Naive B cell (primary cell): Measurements from ENCODE around the gene PINK1. TPM values are rescaled to one million over a fixed set of nuclear protein-coding genes. Genes with fewer than 3 reads are reported as not detected.

Experiments used
- ATAC-seq, 2 donors: fragments of 150-1000 bp; cut with Tn5 transposase; 2 replicates each; pipeline ENCODE4 v1.10.0; 2021; ENCODE audit warnings: low read depth in 2 of 2, mild to moderate bottlenecking in 2 of 2, moderate library complexity in 2 of 2
- DNase-seq: peaks from one replicate; pipeline ENCODE4 v3.0.0; 2022
- H3K27ac Mint-ChIP-seq, 6 donors: one replicate each; pipeline ENCODE4 v1.8.0; 2020 to 2022; ENCODE audit warnings: mild to moderate bottlenecking in 6 of 6, mixed read lengths in 6 of 6, moderate library complexity in 5 of 6, inconsistent platforms in 2 of 6
- H3K27me3 Mint-ChIP-seq, 3 donors: one replicate each; pipeline ENCODE4 v1.8.0; 2021 to 2022; ENCODE audit warnings: mixed read lengths in 3 of 3, mild to moderate bottlenecking in 1 of 3
- H3K36me3 Mint-ChIP-seq, 2 donors: one replicate each; pipeline ENCODE4 v1.8.0; 2020 to 2022; ENCODE audit warnings: mixed read lengths in 2 of 2, inconsistent platforms in 1 of 2, mild to moderate bottlenecking in 1 of 2
- H3K4me1 Mint-ChIP-seq, 3 donors: one replicate each; pipeline ENCODE4 v1.8.0; 2020 to 2022; ENCODE audit warnings: mixed read lengths in 3 of 3, inconsistent platforms in 1 of 3, mild to moderate bottlenecking in 1 of 3, moderate library complexity in 1 of 3
- H3K4me3 Mint-ChIP-seq, 8 donors: one replicate each; pipeline ENCODE4 v1.8.0; 2020 to 2022; ENCODE audit warnings: mild to moderate bottlenecking in 8 of 8, mixed read lengths in 8 of 8, moderate library complexity in 8 of 8, inconsistent platforms in 2 of 8
- H3K9me3 Mint-ChIP-seq, 7 donors: one replicate each; pipeline ENCODE4 v1.8.0; 2020 to 2022; ENCODE audit warnings: mixed read lengths in 7 of 7, mild to moderate bottlenecking in 5 of 7, inconsistent platforms in 2 of 7, moderate library complexity in 1 of 7
- polyA plus RNA-seq, 6 donors: library from polyadenylated mRNA; unstranded; fragments of 300-500 nt; fragmentation: Illumina TruSeq; gene quantifications; one replicate each; pipeline ENCODE4 v1.2.3, GENCODE V29; 2021; ENCODE audit warnings: low read depth in 6 of 6

Gene PINK1
- polyA plus RNA-seq, 6 donors from 2014 or later: 9.1 to 21.0 (median 16.2) TPM

- no peak for ATAC-seq
- no peaks in the 10 kb centered on the region for H3K9me3 Mint-ChIP-seq
Observed at GRCh38 chr1:20616847-20617487, 16.3 kb upstream of the PINK1 start.

GRCh38 chr1:20618550-20618949, 14.7 kb upstream of the PINK1 start:
- Mint-ChIP-seq H3K9me3 (no peaks in the 10 kb centered on the region), H3K27me3 (peaks cover 0 to 31% (median 30%) of the 10 kb centered on the region in 3 donors), H3K36me3 (no peaks in the 10 kb centered on the region), H3K4me3 (peak overlapping the region in 1 of 8 donors; percentile 23), H3K27ac (peak overlapping the region in 1 of 6 donors; percentile 85), H3K4me1 (no peaks in the 10 kb centered on the region)
- DNase-seq (no peak), ATAC-seq (no peak)

More at GRCh38 chr1:20616847-20617487, 16.3 kb upstream of the PINK1 start:
- Mint-ChIP-seq H3K36me3 (no peaks in the 10 kb centered on the region), H3K27me3 (peaks cover 0 to 36% (median 23%) of the 10 kb centered on the region in 3 donors), H3K27ac (no peak overlapping the region), H3K4me3 (no peak overlapping the region), H3K4me1 (no peaks in the 10 kb centered on the region)
- DNase-seq: no peak

- ATAC-seq: no peak
- H3K4me1 Mint-ChIP-seq: no peaks in the 10 kb centered on the region
- H3K36me3 Mint-ChIP-seq: no peaks in the 10 kb centered on the region
Observed at GRCh38 chr1:20619999-20620398, 13.3 kb upstream of the PINK1 start.

GRCh38 chr1:20621012-20621411, 12.2 kb upstream of the PINK1 start:
- Mint-ChIP-seq H3K9me3 (peaks cover 0 to 3% (median 0%) of the 10 kb centered on the region in 7 donors), H3K4me3 (no peak overlapping the region), H3K4me1 (no peaks in the 10 kb centered on the region), H3K27ac (no peak overlapping the region), H3K27me3 (peaks cover 3 to 43% (median 37%) of the 10 kb centered on the region in 3 donors), H3K36me3 (no peaks in the 10 kb centered on the region)
- ATAC-seq (no peak), DNase-seq (no peak)

More at GRCh38 chr1:20619999-20620398, 13.3 kb upstream of the PINK1 start:
- Mint-ChIP-seq H3K27me3 (peaks cover 0 to 35% (median 33%) of the 10 kb centered on the region in 3 donors), H3K27ac (no peak overlapping the region), H3K9me3 (peaks cover 0 to 3% (median 0%) of the 10 kb centered on the region in 7 donors), H3K4me3 (no peak overlapping the region)
- DNase-seq: no peak

- ATAC-seq: no peak
- DNase-seq: no peak
- Mint-ChIP-seq H3K36me3 (no peaks in the 10 kb centered on the region), H3K9me3 (peaks cover 0 to 29% (median 20%) of the 10 kb centered on the region in 7 donors), H3K27me3 (peaks cover 9 to 42% (median 40%) of the 10 kb centered on the region in 3 donors), H3K4me1 (no peaks in the 10 kb centered on the region), H3K4me3 (no peak overlapping the region), H3K27ac (no peak overlapping the region)
Observed at GRCh38 chr1:20624709-20625108, 8.5 kb upstream of the PINK1 start.

GRCh38 chr1:20625176-20626097, 7.8 kb upstream of the PINK1 start:
- DNase-seq (no peak), ATAC-seq (no peak)
- Mint-ChIP-seq H3K27me3 (peaks cover 9 to 40% (median 38%) of the 10 kb centered on the region in 3 donors), H3K9me3 (peaks cover 0 to 29% (median 20%) of the 10 kb centered on the region in 7 donors), H3K36me3 (no peaks in the 10 kb centered on the region), H3K27ac (no peak overlapping the region), H3K4me3 (no peak overlapping the region), H3K4me1 (no peaks in the 10 kb centered on the region)

- Mint-ChIP-seq H3K36me3 (no peaks in the 10 kb centered on the region), H3K4me3 (no peak overlapping the region)
- no peak for ATAC-seq
Observed at GRCh38 chr1:20626098-20626427, 7.2 kb upstream of the PINK1 start.

GRCh38 chr1:20626524-20626923, 6.7 kb upstream of the PINK1 start:
- Mint-ChIP-seq H3K27ac (no peak overlapping the region), H3K4me3 (peak overlapping the region in 2 of 8 donors; percentile 10 to 70), H3K36me3 (no peaks in the 10 kb centered on the region), H3K4me1 (no peaks in the 10 kb centered on the region), H3K27me3 (peaks cover 9 to 40% (median 38%) of the 10 kb centered on the region in 3 donors), H3K9me3 (peaks cover 0 to 29% (median 20%) of the 10 kb centered on the region in 7 donors)
- DNase-seq (no peak), ATAC-seq (no peak)

More at GRCh38 chr1:20626098-20626427, 7.2 kb upstream of the PINK1 start:
- no peaks in the 10 kb centered on the region for H3K4me1 Mint-ChIP-seq
- DNase-seq: no peak
- no peak overlapping the region for H3K27ac Mint-ChIP-seq
- H3K9me3 Mint-ChIP-seq: peaks cover 0 to 29% (median 20%) of the 10 kb centered on the region in 7 donors
- H3K27me3 Mint-ChIP-seq: peaks cover 9 to 40% (median 38%) of the 10 kb centered on the region in 3 donors

- H3K9me3 Mint-ChIP-seq: peaks cover 0 to 29% (median 20%) of the 10 kb centered on the region in 7 donors
- ATAC-seq (no peak), DNase-seq (no peak)
- H3K4me1 Mint-ChIP-seq: peaks cover 0 to 17% (median 17%) of the 10 kb centered on the region in 3 donors
- H3K4me3 Mint-ChIP-seq: peak overlapping the region in 1 of 8 donors; percentile 88
- no peak overlapping the region for H3K27ac Mint-ChIP-seq
- no peaks in the 10 kb centered on the region for H3K36me3 Mint-ChIP-seq
- H3K27me3 Mint-ChIP-seq: peaks cover 6 to 23% (median 15%) of the 10 kb centered on the region in 3 donors
Observed at GRCh38 chr1:20630729-20631128, 2.5 kb upstream of the PINK1 start.

- ATAC-seq (no peak), DNase-seq (no peak)
- H3K27ac Mint-ChIP-seq: peak overlapping the region in 4 of 6 donors; percentile 18 to 72 (median 56)
- peak overlapping the region; percentile 57 to 92 (median 85) for H3K4me3 Mint-ChIP-seq
- peaks cover 0 to 20% (median 17%) of the 10 kb centered on the region in 3 donors for H3K4me1 Mint-ChIP-seq
- H3K27me3 Mint-ChIP-seq: peaks cover 0 to 9% (median 6%) of the 10 kb centered on the region in 3 donors
- H3K36me3 Mint-ChIP-seq: no peaks in the 10 kb centered on the region
- H3K9me3 Mint-ChIP-seq: peaks cover 0 to 21% (median 16%) of the 10 kb centered on the region in 7 donors
Observed at GRCh38 chr1:20632386-20632785, 872 bp upstream of the PINK1 start.

GRCh38 chr1:20634065-20634593, 871 bp downstream of the PINK1 start:
- DNase-seq (no peak), ATAC-seq (peak in 1 of 2 donors; percentile 11)
- Mint-ChIP-seq H3K36me3 (peaks cover 0 to 6% of the 10 kb centered on the region in 2 donors), H3K4me1 (peaks cover 0 to 20% (median 17%) of the 10 kb centered on the region in 3 donors), H3K27me3 (no peaks in the 10 kb centered on the region), H3K4me3 (peak overlapping the region; percentile 88 to 96 (median 94)), H3K27ac (peak overlapping the region; percentile 51 to 90 (median 75)), H3K9me3 (peaks cover 0 to 5% (median 2%) of the 10 kb centered on the region in 7 donors)

- peak in 1 of 2 donors; percentile 9 for ATAC-seq
- peaks cover 0 to 8% of the 10 kb centered on the region in 2 donors for H3K36me3 Mint-ChIP-seq
- H3K27me3 Mint-ChIP-seq: no peaks in the 10 kb centered on the region
- H3K4me1 Mint-ChIP-seq: peaks cover 0 to 20% (median 17%) of the 10 kb centered on the region in 3 donors
- peak overlapping the region in 2 of 6 donors; percentile 34 to 83 for H3K27ac Mint-ChIP-seq
- H3K9me3 Mint-ChIP-seq: no peaks in the 10 kb centered on the region
- no peak for DNase-seq
- peak overlapping the region; percentile 88 to 96 (median 94) for H3K4me3 Mint-ChIP-seq
Observed at GRCh38 chr1:20634594-20635084, 1.4 kb downstream of the PINK1 start.

- ATAC-seq (no peak), DNase-seq (no peak)
- H3K4me3 Mint-ChIP-seq: no peak overlapping the region
- H3K36me3 Mint-ChIP-seq: peaks cover 0 to 8% of the 10 kb centered on the region in 2 donors
- H3K4me1 Mint-ChIP-seq: peaks cover 5 to 24% (median 22%) of the 10 kb centered on the region in 3 donors
- H3K27ac Mint-ChIP-seq: peak overlapping the region in 1 of 6 donors; percentile 77
- no peaks in the 10 kb centered on the region for H3K27me3 Mint-ChIP-seq
- no peaks in the 10 kb centered on the region for H3K9me3 Mint-ChIP-seq
Observed at GRCh38 chr1:20636785-20637347, 3.6 kb downstream of the PINK1 start.
